DMS53 treated with DMSO at 0.1 percent for 48 hours (cell line): ENCODE results near the gene SLC7A14.
A peak's percentile ranks its signal among the peaks of the same experiment; 100 is the strongest.
"Not testable (repeated sequence)": the region's sequence is repeated elsewhere in the genome, so short reads cannot be mapped to it uniquely, and the experiment has no call there.

Source experiments
- DNase-seq: peaks from one replicate; lab custom pipeline; 2025; ENCODE audit not compliant: unreplicated experiment; lab: John Stamatoyannopoulos, UW

The SLC7A14 gene

DNA sequence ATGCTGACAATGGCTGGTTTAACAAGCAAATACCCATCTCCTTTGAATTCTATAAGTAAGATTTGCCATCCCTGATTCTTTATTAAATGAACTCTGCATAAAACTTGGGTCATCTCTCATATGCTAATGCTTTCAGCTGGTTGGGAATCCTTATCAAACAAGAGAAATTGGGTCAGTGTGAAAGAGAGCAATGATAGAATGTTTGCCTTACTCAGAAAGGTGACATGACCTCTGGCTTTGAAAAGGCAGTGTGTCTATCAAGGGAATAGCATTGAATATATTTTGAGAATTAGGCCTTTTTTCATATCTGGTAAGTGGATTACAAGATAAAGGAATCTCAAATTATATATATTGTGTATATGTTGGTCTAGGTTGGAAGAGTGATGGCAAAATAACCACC lies 8.7 kb upstream of the SLC7A14 start:
- DNase-seq, result no peak

DNA sequence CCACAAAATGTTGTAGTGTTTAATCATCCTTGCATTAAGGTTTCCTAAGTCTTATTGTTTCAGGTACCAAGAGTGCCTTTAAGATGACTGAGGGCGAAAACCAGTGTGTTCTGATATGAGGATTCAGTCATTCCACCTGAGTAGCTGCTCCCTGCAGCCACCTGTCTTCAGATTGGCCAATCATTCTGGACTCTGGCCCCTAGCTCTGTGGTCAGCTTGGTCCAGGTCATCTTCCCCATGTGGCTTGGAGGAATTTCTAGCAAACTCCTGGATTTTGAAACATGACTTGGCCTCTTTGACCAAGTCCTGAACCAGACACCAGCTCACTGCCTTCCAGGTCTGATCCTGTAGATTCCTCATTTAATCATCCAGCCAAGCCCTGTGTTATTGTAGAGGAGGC lies 7.8 kb upstream of the SLC7A14 start:
- no peak for DNase-seq

DNA sequence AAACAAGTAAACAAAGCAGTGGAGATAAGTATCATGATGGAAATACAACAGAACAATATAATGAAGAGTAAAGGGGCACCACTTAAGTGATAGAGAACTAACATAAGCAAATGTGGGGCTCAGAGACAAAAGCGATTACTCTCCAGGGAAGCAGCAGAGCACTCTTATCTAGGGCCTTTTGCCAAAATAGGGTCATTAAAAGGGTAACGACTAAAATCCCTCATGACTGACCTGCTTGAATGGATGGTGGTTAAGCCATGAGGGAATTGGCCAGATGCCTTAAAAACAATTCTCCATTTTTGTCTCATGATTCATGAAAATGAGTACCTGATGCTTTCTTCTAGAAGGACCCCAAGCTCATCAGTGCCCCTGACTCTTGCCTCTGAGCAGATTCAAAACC lies 3.2 kb upstream of the SLC7A14 start:
- no peak for DNase-seq

DNA sequence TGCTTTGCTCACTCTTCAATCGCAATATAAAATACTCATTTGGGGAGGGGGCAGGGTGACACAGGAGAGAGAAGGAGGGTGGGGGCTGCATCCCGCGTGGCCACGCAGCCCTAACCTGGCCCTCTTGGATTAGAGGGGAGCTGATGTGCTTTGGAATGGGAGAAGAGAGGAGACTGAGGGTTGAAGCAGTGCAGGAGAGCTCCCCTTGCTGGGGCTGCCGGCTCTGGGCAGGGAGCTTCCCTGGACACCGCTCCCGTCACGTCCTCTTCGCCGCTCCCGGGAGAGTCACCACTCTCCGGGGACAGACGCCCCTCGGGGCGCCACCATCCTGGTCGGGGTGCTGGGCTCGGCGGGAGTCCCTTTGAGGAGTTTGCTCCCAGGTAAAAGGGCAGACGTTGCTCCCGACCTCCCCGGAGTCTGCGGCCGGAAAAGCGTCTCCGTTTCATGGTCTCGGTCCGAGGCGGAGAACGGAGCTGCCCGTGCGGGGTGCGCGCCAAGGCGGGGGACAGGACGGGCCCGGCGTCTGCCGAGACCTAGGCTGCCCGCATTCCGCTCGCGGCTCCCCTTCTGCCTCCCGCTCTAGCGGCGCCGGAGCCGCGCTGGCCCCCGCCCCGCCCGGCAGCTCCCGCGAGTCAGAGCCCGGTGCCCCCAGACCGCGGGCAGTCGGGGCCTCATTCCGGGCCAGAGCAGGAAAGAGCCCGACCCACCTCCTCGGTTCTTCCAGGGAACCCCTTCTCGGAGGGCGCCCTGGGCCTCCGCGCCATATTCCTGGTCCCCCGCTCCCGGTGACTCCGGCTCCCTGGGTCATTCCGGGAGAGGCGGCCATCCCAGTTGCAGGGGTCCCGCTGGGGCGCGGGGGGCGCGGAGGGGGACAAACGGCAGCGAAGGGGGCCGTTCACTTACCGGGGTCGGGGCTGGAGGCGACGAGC lies 603 bp downstream of the SLC7A14 start:
- DNase-seq, result no peak

DNA sequence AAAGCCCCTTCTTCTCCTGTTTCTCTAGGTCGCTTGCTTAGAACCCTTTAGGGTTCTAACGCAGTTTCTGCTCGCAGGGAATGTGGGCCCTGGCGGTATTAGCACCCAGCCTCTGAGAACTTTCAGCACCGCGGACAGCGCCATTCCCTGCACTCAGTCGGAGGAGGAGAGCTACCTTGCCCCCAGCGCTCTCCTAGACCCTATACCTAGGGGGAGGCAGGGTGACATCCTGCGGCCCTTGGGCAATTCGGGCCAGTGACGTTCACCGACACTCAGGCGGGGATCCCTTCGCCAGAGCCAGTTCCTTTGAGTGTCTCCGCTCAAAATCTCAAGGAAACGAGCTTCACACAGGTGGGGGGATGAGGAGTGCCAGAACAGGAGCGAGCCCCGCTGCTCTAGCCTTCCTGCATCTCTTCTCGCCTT lies 1.3 kb downstream of the SLC7A14 start:
- DNase-seq, result no peak

DNA sequence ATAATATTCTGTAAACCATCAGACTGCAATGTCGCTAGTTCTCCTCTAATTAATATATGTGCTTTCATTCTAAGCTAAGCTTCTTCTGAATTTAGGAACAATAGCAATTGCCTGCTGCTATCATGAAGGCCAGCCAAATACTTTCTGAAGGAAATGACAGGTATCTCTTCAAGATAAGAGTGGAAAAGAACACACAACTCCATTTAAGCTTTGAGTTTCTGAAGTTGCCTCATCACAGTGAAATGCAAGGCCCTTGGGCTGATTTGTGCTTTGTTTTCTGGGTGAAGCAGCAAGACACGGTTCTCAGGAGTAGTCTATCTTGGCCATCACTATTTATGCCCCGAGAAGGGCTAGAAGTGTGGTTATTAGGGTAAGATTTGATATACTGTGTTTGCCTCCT lies 6.2 kb downstream of the SLC7A14 start:
- no peak for DNase-seq

DNA sequence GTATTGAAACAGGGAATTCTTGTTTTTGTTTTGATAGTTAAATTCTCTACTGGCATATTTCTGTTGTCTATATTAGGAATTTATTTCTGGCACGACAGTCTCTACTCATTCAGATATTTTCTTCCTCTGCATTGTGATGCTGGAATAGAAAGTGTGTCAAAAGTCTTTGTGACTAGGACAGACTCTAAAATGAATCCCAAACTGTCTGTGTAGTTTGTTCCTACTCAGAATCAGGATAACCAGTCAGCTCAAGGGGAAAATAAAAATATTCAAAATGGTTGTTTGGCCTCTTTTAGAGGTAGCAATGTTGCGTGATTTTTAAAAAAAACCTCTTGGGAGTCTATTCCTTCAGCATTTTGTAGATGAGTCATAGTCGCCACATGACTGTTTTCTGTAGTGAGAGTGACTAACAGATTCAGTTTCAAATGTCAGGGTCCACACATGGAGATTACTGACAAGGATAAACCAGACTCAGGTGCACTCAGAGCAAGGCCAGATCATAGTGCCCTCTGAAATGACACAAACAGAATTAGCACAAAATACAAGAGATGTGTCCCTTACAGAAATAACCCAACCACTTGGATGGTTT lies 13.1 kb downstream of the SLC7A14 start:
- peak; percentile 5 for DNase-seq

DNA sequence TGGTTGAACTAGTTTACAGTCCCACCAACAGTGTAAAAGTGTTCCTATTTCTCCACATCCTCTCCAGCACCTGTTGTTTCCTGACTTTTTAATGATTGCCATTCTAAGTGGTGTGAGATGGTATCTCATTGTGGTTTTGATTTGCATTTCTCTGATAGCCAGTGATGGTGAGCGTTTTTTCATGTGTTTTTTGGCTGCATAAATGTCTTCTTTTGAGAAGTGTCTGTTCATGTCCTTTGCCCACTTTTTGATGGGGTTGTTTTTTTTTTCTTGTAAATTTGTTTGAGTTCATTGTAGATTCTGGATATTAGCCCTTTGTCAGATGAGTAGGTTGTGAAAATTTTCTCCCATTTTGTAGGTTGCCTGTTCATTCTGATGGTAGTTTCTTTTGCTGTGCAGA lies 18.3 kb downstream of the SLC7A14 start:
- DNase-seq, result not testable (repeated sequence)

DNA sequence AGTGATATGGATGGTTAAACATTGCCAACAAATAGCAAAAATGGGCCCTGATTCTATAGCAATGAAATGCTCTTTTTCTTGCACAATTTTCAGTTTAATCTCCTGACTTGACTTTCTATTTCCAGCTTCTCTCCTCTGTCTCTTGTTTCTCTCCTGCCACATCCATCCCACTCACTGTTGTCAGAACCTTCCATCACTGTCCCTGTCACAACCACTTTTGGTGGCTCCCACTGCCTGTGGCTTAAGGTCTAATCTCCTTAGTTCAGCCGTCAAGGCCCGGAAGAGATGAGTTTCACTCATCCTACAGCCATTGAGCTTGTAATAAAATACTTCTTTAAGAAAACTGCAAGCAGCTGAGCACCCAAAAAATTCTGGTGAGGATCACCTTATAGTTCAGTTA lies 19.5 kb downstream of the SLC7A14 start:
- no peak for DNase-seq

DNA sequence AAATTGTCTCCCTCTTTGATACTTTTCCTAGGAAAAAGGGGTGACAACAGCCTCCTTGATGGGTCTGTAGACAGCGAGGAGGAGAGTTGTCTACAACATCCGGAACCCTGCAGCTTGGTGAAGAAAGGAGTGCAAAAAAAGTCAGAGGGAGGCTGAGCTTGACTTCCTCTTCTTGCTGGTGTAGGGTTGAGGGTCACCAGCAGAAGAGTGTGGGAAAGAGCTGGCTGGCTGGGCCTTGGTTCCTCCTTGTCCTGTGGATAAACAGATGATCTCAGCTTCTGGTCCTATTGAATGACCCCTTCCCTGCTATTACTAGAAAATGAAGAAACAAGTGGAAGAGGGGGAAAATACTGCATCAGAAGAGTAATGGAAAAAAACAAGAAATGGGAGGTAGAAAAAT lies 20.4 kb downstream of the SLC7A14 start:
- no peak for DNase-seq

DNA sequence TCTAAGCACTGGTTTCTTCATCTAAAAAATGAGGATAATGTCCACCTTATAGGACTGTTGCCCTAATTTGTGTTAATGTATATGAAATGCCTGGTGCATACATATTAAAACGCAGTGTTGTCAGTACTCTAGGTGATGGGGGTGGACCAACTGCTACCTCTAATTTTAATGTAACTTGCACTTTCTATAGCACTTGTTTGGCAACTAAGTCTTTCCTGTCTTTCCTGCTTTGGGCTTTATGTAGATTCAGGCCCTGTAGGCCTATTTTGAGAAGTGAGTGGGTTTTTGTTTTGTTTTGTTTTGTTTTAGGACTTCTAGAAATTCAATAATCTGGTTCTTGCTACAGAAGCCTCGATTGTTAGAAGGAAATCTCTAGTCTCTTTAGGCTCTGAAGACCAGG lies 21.2 kb downstream of the SLC7A14 start:
- DNase-seq, result no peak

DNA sequence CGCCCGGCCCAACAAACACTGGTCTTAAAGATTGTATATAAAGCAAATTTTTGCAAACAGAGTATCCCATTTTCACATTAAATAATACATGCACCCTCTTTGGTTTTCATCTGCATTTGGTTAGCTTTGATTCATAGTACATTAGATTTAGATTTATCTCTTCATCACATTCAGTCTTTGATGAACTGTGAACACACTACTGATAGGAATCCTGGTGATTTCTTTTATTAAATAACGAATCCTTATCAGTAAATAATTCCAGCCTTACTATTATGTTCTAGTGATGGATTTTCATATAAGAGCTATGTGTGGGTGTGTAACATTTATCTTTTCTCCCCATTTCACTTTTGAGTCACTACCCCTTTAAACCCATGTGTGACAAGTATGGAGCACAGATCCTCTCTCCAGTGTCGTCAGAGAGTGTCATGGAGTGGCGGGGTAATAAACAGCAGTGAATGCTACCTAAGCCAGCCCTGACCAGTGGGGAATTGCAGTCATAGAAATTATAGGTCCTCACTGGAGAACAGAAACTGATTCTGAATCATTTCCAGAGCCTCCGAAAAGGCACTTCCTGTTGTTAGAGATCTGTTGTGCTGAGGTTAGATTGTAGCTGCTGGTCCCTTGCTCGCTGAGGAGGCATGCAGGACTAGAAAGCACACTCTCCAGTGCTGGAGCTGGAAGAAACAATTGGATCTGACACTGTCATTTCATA lies 22.0 kb downstream of the SLC7A14 start:
- no peak for DNase-seq

DNA sequence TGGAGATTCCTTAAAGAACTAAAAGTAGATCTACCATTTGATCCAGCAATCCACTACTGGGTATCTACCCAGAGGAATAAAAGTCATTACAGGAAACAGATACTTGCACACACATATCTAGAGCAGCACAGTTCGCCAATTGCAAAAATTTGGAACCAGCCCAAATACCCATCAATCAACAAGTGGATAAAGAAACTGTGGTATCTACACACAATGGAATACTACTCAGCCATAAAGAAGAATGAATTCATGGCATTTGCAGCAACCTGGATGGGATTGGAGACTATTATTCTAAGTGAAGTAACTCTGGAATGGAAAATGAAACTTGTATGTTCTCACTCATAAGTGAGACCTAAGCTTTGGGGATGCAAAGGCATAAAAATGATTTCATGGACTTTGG lies 23.8 kb downstream of the SLC7A14 start:
- no peak for DNase-seq

DNA sequence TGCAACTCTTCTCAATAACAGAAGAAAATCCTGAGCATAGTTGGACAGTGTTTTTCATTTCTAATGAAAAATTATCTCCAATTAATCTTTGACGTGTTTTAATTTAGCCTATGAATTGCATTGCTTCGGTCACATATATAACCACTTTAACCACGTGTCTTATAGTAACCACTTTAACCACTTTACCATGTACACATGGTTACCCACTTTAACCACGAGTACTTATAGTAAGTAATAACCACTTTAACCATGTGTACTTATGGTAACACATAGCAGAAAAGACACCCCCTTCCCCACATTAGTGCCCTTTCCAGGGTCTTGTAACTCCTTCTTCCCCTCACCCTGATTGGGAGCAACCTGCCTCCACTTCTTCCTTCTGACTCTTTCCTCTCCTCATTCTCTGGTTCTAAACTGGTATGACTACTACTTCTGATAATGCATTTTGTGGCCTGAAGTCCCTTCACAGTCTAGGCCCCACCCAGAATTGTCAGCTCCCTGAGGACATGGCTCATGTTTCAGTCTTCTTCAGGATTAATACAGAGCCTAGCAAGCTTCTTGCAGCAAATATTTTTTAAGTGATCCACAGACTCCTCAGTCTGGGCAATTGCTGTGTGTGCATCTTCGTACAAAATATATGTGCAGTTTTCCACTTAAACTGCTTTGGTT lies 25.0 kb downstream of the SLC7A14 start:
- no peak for DNase-seq

DNA sequence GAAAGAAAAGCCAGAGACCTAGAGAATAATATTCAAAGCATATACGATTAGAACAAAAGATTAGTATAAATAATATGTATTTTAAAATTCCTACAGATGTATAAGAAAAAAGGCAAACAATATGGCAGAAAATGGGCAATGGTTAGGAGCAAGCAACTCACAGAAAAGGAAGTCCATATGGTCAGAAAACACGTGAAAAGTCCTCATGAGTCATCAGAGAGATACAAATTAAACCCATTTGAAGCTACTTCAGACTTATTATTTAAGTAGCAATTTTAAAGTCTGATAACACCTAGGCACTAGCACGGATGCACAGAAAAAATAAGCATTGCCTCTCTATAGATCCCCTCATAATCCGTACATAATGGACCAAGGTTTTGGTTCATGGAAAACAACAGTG lies 25.6 kb downstream of the SLC7A14 start:
- DNase-seq, result no peak

DNA sequence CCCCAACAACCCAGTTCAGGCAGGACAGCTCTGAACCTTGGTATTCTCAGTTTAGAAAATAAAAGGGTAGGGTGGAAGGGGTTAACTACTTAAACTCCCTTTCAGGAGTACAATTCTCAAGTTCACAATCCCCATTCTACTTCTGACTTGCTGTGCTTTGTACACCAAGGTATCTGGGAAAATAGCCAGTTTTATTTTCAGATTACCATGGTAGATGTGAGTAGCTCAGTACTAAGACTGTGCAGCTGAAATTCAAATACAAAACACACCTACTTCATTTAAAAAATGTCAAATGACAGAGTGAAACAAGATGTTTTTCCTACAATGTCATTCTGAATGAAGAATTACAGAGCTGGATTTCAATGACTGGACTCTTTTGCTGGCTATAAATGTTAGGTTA lies 27.4 kb downstream of the SLC7A14 start:
- no peak for DNase-seq

DNA sequence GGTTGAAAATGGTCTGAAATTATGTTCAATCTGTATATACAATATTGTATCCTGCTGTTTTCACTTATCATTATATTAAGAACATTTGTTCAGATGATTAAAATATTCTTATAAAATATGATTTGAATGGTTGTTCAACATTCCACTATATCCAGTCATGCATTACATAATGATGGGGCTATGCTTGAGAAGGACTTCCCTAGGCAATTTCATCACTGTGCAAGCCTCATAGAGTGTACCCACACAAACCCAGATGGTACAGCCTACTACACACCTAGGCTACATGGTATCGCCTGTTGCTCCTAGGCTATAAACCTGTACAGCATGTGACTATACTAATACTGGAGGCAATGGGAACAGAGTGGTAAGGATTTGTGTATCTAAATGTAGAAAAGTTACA lies 30.5 kb downstream of the SLC7A14 start:
- DNase-seq, result no peak

DNA sequence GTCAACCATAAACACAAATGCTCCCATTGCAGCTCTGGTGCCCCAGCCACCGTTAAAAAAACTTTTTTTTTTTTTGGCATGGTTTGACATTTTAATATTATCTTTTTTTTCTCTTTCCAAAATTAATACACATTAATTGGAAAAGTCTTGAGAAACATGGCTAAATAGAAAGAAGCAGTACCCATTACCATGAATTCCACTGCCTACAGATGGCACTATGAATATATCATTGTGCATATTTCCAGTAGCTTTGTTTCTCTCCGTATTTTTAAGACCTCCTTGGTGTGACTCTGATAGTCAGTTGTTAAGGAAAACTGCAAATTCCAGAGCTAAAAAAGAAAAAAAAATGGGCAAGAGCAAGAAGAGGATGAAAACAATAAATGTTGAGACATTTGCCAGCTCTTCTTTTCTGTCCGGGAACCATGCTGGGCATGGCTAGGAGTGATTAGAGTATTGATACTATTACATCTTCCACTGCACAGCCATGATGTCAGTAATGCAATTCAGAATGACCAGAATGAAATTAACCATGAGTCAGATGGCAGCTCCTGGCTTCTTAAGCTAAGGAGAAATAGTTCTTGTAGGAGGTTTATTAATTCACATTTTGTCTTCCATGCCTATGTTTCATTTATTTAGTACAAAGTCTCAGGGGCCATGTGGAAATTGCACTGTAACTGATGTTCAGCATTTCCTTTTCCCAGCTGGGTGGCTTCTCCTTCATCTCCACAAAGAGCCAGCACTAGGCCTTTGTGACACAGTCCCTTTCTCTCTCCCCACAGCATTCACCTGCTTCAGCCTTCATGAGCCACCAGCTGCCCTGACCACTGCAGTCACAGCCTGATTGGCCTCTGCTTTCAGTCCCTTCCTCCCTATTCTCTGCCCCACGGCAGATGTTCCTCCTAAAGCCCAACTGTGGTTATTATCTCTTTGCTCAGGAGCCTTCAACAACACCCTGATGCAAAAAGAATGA lies 31.8 kb downstream of the SLC7A14 start:
- no peak for DNase-seq

DNA sequence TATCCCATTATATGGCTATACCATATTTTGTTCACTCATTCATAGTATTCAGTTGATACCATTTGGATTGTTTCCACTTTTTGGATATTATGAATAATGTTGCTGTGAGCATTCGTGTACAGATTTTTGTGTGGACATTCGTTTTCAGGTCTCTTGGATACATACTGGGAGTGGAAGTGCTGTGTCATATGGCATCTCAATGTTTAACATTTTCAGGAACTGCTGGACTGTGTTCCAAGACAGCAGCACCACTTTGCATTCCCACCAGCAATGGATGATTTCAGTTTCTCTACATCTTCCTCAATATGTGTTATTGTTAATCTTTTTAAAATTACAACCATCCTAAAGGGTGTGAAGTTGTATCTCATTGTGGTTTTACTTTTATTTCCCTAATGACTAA lies 34.6 kb downstream of the SLC7A14 start:
- no peak for DNase-seq

DNA sequence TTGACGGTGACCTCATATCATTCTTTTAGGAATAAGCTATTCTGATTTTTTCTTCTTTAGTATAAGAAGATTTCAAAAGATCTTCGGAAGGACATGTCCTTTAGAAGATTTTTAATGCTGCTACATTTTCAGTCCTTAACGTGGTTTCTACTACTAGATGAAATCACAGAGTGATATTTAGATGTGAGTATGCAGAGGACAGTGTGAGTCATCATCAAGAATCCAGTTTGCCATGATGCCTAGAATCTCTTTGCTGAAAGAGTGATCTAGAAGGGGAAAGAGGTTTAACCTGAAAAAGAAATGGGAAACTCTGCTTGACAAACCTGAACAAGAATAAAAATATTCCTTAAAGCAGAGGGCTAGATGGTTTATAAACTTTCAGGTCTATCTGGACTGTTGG lies 43.2 kb downstream of the SLC7A14 start:
- DNase-seq, result no peak
